ENCODE data around the gene SSR1. TPM values are rescaled to one million over a fixed set of nuclear protein-coding genes. Genes with fewer than 3 reads are reported as not detected.
A peak's percentile ranks its signal among the peaks of the same experiment; 100 is the strongest.

Gene SSR1
- total and polyA plus RNA-seq, 9 of the 15 experiments (the other 6 are each of a cell fraction or from before 2014, with no cell fraction given), result 87.7 to 220 (median 144) TPM

DNA sequence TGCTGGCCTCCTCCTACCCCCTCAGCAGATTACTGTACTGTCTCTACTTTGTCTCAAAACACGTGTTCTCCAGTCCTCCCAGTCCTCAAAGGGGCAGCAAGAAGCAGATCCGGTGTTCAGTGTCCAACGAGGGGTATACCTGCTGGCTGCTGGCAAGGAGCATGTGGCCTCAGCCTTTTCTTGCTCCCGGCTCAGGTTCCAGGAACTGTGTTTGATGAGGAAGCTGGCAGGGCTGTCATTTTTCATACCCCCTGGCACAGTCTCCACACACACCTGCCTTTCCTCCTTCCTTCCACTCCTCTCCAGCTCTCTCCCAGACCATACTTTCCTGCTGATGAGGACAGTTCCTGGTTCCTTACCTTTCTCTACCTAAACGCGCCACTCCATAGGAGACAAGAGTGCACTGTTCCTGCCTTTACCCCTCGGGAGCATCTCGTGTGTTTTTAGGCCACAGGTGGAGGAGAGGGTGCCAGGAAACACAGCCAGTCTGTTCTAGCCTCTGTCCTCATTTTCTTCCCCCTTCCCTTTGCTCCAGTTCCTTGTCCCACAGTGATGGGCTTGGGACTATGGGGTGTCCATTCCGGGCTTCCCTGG lies 77.2 kb downstream of the SSR1 start:
- WGBS (ENCODE audit: insufficient coverage, low coverage, missing lambda C conversion rate), result 36% methylated on average over 9 of the region's 9 CpGs

More for the DNA sequence above, 77.2 kb downstream of the SSR1 start:
- ATAC-seq (peak; percentile 8), FAIRE-seq (peak; percentile 32), DNase-seq (ENCODE audit: extremely low read depth in 1 of 4, low spot score in 3 of 4) (no peak)
- H3K27ac ChIP-seq (ENCODE audit: extremely low read depth, low read depth, low read length), result peak overlapping the region; percentile 46
- no peak overlapping the region for H3K4me3 ChIP-seq
- peaks cover 85% of the 10 kb centered on the region for H3K36me3 ChIP-seq (ENCODE audit: control insufficient read depth, insufficient read depth, low read length)
- no peaks in the 10 kb centered on the region for H3K27me3 ChIP-seq (ENCODE audit: control insufficient read depth in 2 of 2, insufficient read depth in 2 of 2, low read length in 2 of 2)
- peaks cover 24 to 31% of the 10 kb centered on the region in 2 experiments for H3K4me1 ChIP-seq (replicated peaks in 1 of 2; ENCODE audit: control insufficient read depth in 2 of 2, insufficient read depth in 2 of 2, low read length in 2 of 2)
- POLR2A ChIA-PET, result interaction anchor here (0.9 to 1.5 kb wide), 6 partner anchors 11 to 559 kb away, joined by 3 to 7 read pairs (median 4); no protein-coding TSS in a partner anchor
- CTCF ChIA-PET (ENCODE audit: low intra/inter-chr PET ratio), result no interaction called here
- 0 out of 2 replicates have a peak, but pooled peaks cover 5% of the 10 kb centered on the region for H4K20me1 ChIP-seq (replicated peaks; ENCODE audit: control insufficient read depth, insufficient read depth, low read length)
- peak overlapping the region; percentile 40 to 78; a peak in 2 of 4 replicates for H3K9ac ChIP-seq (ENCODE audit: insufficient read depth in 1 of 2, low read depth in 2 of 2, low read length in 2 of 2)
- H2AFZ ChIP-seq (ENCODE audit: low read depth, low read length), result peak overlapping the region; percentile 35
- intact Hi-C loops (cut with micrococcal nuclease), result loop anchor here (5.0 to 10.0 kb wide), 2 partner anchors 129 to 221 kb away; partner anchors contain the start of gene RREB1
- TF ChIP-seq ZBTB26 (CRISPR knock-in tag; IDR thresholded peaks at IDR 0.05) (peak; percentile 50; the same call in 1 of the 2 replicates), CTBP1 (IDR thresholded peaks at IDR 0.05; ENCODE audit: borderline replicate concordance) (0 out of 2 replicates have a peak, but pooled peaks have one; percentile 42), BHLHE40 (IDR thresholded peaks at IDR 0.05; ENCODE audit: low read length) (no peak), FOXJ3 (CRISPR knock-in tag; IDR thresholded peaks at IDR 0.05) (no peak), MEF2D (tag; conservative IDR thresholded peaks at IDR 0.05; ENCODE audit: low read depth) (no peak), GABPB1 (CRISPR knock-in tag; IDR thresholded peaks at IDR 0.05) (0 out of 2 replicates have a peak, but pooled peaks have one; percentile 24)
- no TSS peak for BruUV-seq (replicated peaks)
- peaks cover 70% of the 10 kb centered on the region for H3K79me2 ChIP-seq (ENCODE audit: control insufficient read depth, insufficient read depth, low read length)
- in situ Hi-C loops (cut with MboI), result loop anchor here (25.0 kb wide), 1 partner anchor 549 kb away; no protein-coding TSS in a partner anchor
- H3K4me2 ChIP-seq (ENCODE audit: insufficient read depth, low read length), result peak overlapping the region; percentile 39
- H3K9me3 ChIP-seq (replicated peaks; ENCODE audit: control insufficient read depth, insufficient read depth, low read depth, low read length), result no peaks in the 10 kb centered on the region
- H3K9me1 ChIP-seq (ENCODE audit: control insufficient read depth, insufficient read depth, low read length), result peaks cover 2% of the 10 kb centered on the region
